Right kidney (tissue), 1 donor: ENCODE measurements around the gene DYTN.

Experiments
- DNase-seq: peaks from one replicate; pipeline ENCODE4 v3.0.0-alpha.2; 2016

Gene DYTN

DNA sequence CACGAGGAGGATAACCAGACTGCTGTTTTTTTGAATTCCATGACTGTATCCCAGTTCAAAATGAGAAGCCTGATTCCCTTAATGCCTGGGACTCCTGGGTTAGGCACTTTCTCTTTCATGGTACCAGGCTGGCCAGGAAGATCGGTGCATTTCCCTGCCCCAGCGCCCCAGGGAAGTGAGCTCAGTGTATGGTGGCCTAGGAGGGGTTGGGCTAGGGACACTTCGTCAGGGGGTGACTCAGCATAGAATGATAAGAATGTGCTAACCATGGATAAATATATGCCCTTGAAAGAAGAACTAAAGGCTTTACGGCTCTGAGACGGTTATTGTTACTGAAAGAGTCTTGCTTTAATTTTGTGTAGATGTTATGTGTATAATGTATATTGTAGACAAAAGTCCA is 103.4 kb downstream of the DYTN start:
- no peak for DNase-seq

DNA sequence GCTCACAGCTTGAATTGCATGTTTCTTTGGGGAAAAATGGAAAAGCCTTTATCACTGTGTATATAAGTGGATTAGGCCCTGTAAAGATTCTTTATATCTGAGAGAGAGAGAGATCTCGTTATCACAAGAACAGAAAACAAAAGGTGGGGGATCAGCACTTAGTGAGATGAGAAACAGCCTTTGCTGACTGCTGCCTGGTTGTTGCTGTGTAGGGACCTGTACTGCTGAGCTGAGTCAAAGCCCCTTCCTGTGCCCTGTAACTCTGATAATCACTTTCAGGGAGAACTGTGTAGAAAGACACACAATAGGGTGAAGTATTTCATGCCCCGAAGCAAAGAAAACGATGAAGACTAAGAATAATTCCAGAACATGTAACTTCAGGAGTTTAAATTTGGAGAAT is 106.5 kb downstream of the DYTN start:
- no peak for DNase-seq

DNA sequence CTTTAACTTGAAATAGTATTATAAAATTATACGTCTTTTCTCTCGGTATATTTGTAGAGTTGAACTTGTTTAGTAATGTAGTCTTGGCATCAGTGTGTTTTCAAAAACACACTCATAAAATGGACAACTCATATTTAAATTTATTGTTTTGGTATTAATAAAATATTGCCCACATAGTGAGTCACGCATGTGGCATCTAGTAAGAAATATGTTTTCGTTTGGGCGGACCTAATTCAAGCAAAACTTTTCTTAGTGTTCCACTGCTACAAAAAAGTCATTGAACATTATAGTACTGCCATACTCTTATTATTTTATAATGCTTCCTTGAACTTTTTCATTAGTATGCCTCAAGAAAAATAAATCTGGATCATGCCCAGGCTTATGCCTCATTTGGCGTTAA is 107.0 kb downstream of the DYTN start:
- DNase-seq = no peak

DNA sequence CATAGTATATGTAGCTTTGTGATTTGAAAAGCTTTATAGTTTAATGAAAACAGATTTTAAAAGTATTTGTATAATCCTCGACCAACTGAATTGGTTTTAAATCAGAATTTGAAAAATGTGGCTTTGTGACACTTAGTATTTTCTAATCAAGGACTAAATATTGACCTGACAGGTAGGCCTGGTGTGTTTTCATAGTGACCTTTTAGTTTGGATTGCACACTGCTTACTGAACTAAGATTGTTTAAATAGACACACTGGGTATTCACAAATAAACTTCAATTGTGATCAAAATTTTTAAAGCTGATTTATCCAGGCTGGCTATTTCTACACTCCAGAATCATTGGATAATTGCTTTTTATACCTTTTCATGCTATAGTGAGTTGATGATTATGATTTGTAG is 107.7 kb downstream of the DYTN start:
- DNase-seq = no peak

- DNase-seq = no peak
Observed at GRCh38 chr2:206603243-206603642, 115.0 kb downstream of the DYTN start.
